Astrocyte (in vitro differentiated cells and primary cell): Measurements from ENCODE around the gene ARHGAP4. TPM values are rescaled to one million over a fixed set of nuclear protein-coding genes. Genes with fewer than 3 reads are reported as not detected.

Experiments used
- DNase-seq: peaks from one replicate; pipeline ENCODE4 v3.0.0-alpha.2; 2010; ENCODE audit warnings: low read depth
- FAIRE-seq: peaks from 2 replicates; lab custom pipeline; 2011; peaks lifted over from hg19 to GRCh38; lab: Jason Lieb, UNC
- H2AFZ ChIP-seq: 2 replicates; pipeline ENCODE4 v1.6.0; 2012; ENCODE audit warnings: low read depth, low read length, inconsistent platforms
- H3K27ac ChIP-seq: 2 replicates; pipeline ENCODE4 v1.5.1; 2011; ENCODE audit warnings: low read depth, low read length, inconsistent platforms
- H3K27me3 ChIP-seq: 2 replicates; pipeline ENCODE4 v1.6.0; 2011; ENCODE audit warnings: low read length, inconsistent platforms; ENCODE audit not compliant: insufficient read depth
- H3K36me3 ChIP-seq: 2 replicates; pipeline ENCODE4 v1.5.1; 2011; ENCODE audit warnings: low read length, inconsistent platforms; ENCODE audit not compliant: insufficient read depth
- H3K4me1 ChIP-seq: 2 replicates; pipeline ENCODE4 v1.5.1; 2011; ENCODE audit warnings: low read length, inconsistent platforms; ENCODE audit not compliant: insufficient read depth
- H3K4me2 ChIP-seq: 2 replicates; pipeline ENCODE4 v1.6.0; 2012; ENCODE audit warnings: low read length, inconsistent platforms
- H3K4me3 ChIP-seq: 2 replicates; pipeline ENCODE4 v1.5.1; 2011; ENCODE audit warnings: low read depth, mild to moderate bottlenecking, low read length, inconsistent platforms; ENCODE audit not compliant: insufficient read depth
- H3K79me2 ChIP-seq: 2 replicates; pipeline ENCODE4 v1.6.0; 2012; ENCODE audit warnings: mild to moderate bottlenecking, low read length, inconsistent platforms; ENCODE audit not compliant: insufficient read depth
- H3K9ac ChIP-seq: 2 replicates; pipeline ENCODE4 v1.6.0; 2012; ENCODE audit warnings: mild to moderate bottlenecking, low read length, inconsistent platforms
- H3K9me3 ChIP-seq: 2 replicates; pipeline ENCODE4 v1.5.1; 2012; ENCODE audit warnings: low read depth, mild to moderate bottlenecking, low read length, inconsistent platforms; ENCODE audit not compliant: insufficient read depth
- H4K20me1 ChIP-seq: 2 replicates; pipeline ENCODE4 v1.6.0; 2012; ENCODE audit warnings: low read length, inconsistent platforms; ENCODE audit not compliant: insufficient read depth
- H3K27ac Mint-ChIP-seq: one replicate; pipeline ENCODE4 v1.8.0; 2021; ENCODE audit warnings: mild to moderate bottlenecking, mixed read lengths; ENCODE audit not compliant: unreplicated experiment
- H3K27me3 Mint-ChIP-seq: one replicate; pipeline ENCODE4 v1.8.0; 2021; ENCODE audit warnings: low read depth, mixed read lengths; ENCODE audit not compliant: unreplicated experiment
- H3K36me3 Mint-ChIP-seq: one replicate; pipeline ENCODE4 v1.8.0; 2021; ENCODE audit warnings: low read depth, mixed read lengths; ENCODE audit not compliant: unreplicated experiment
- H3K4me1 Mint-ChIP-seq: one replicate; pipeline ENCODE4 v1.8.0; 2021; ENCODE audit warnings: low read depth, mixed read lengths; ENCODE audit not compliant: unreplicated experiment
- H3K4me3 Mint-ChIP-seq: one replicate; pipeline ENCODE4 v1.8.0; 2021; ENCODE audit warnings: mild to moderate bottlenecking, moderate library complexity, mixed read lengths; ENCODE audit not compliant: unreplicated experiment
- H3K9me3 Mint-ChIP-seq: one replicate; pipeline ENCODE4 v1.8.0; 2021; ENCODE audit warnings: mild to moderate bottlenecking, mixed read lengths; ENCODE audit not compliant: unreplicated experiment
- EZH2 ChIP-seq: IDR thresholded peaks from 2 replicates; pipeline ENCODE4 v1.6.1; 2012; ENCODE audit warnings: mild to moderate bottlenecking, low read length, inconsistent platforms; ENCODE audit not compliant: insufficient read depth
- total RNA-seq: library from RNA; stranded (reverse); gene quantifications from 2 replicates; pipeline ENCODE4 v1.2.1, GENCODE V29; 2021
- TF ChIP-seq, protein P1 (sequence below): IDR thresholded peaks from 2 replicates; pipeline ENCODE4 v1.5.1; 2011; ENCODE audit warnings: low read depth, mild to moderate bottlenecking, inconsistent platforms, low read length, moderate library complexity; ENCODE audit not compliant: insufficient read depth

ARHGAP4 gene
- total RNA-seq, 1 donor from 2014 or later: 3.9 TPM

DNA sequence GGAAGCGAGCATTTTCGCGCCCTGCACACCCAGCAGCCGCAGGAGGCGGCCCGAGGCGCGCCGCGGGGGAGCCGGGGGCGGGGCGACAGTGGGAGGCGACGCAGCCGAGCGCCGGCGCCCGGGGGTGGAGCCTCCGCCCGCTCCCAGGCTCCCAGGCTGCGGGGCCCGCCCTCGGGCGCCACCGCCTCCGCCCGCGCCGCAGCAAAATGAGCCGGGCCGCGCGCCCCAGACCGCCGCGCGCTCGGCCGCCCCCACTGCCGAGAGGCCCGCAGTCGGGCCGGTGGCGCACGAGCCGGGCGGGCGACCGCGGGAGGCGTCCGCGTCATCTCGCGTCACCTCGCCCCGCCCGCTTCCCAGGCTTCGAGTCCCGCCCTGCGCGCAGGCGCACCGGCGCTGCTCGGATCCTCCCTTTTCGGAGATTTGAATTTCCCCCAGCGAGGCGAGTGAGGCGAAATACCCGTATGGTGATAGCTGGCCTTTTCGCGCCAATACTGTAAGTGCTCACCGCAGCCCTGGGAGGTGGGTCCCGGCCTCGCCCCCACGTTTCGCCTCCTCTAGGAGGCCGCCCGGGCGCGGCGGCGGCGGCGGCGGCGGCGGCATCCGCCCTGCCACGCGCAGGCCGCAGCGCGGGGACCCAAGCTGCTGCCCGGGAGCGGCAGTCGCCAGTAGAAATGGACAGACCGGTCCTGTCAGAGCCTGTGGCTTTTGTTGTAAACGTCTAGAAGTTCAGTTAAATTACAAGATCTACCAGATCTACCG is 46.5 kb upstream of the ARHGAP4 start, which contains the start of gene TMEM187:
Gene TMEM187, plus strand, starts transcription at position 387 of the 759 bp plus-strand sequence. CDS start 9,309 bp downstream, outside the sequence.
- H4K20me1 ChIP-seq: peaks cover 24% of the 10 kb centered on the region
- peak; percentile 66 for DNase-seq
- H3K27ac ChIP-seq: peak within 1 kb of the TSS; percentile 100
- H2AFZ ChIP-seq: peak within 1 kb of the TSS; percentile 75
- H3K27me3 Mint-ChIP-seq: no peaks in the 10 kb centered on the region
- H3K4me3 Mint-ChIP-seq: peak within 1 kb of the TSS; percentile 99
- H3K27me3 ChIP-seq: no peaks in the 10 kb centered on the region
- peak within 1 kb of the TSS; percentile 100 for H3K27ac Mint-ChIP-seq
- peaks cover 9% of the 10 kb centered on the region for H3K4me1 Mint-ChIP-seq
- H3K36me3 Mint-ChIP-seq: no peaks in the 10 kb centered on the region
- H3K9me3 ChIP-seq: no peaks in the 10 kb centered on the region
- H3K4me3 ChIP-seq: peak within 1 kb of the TSS; percentile 96
- peak; percentile 93 for FAIRE-seq
- H3K79me2 ChIP-seq: peaks cover 51% of the 10 kb centered on the region
- peak within 1 kb of the TSS; percentile 86 for H3K4me2 ChIP-seq
- no peaks in the 10 kb centered on the region for H3K36me3 ChIP-seq
- peak within 1 kb of the TSS; percentile 100 for H3K9ac ChIP-seq
- TF ChIP-seq, protein P1, sequence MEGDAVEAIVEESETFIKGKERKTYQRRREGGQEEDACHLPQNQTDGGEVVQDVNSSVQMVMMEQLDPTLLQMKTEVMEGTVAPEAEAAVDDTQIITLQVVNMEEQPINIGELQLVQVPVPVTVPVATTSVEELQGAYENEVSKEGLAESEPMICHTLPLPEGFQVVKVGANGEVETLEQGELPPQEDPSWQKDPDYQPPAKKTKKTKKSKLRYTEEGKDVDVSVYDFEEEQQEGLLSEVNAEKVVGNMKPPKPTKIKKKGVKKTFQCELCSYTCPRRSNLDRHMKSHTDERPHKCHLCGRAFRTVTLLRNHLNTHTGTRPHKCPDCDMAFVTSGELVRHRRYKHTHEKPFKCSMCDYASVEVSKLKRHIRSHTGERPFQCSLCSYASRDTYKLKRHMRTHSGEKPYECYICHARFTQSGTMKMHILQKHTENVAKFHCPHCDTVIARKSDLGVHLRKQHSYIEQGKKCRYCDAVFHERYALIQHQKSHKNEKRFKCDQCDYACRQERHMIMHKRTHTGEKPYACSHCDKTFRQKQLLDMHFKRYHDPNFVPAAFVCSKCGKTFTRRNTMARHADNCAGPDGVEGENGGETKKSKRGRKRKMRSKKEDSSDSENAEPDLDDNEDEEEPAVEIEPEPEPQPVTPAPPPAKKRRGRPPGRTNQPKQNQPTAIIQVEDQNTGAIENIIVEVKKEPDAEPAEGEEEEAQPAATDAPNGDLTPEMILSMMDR: no peak
- TF ChIP-seq EZH2: no peak
- H3K4me1 ChIP-seq: peaks cover 22% of the 10 kb centered on the region
- H3K9me3 Mint-ChIP-seq: no peaks in the 10 kb centered on the region

DNA sequence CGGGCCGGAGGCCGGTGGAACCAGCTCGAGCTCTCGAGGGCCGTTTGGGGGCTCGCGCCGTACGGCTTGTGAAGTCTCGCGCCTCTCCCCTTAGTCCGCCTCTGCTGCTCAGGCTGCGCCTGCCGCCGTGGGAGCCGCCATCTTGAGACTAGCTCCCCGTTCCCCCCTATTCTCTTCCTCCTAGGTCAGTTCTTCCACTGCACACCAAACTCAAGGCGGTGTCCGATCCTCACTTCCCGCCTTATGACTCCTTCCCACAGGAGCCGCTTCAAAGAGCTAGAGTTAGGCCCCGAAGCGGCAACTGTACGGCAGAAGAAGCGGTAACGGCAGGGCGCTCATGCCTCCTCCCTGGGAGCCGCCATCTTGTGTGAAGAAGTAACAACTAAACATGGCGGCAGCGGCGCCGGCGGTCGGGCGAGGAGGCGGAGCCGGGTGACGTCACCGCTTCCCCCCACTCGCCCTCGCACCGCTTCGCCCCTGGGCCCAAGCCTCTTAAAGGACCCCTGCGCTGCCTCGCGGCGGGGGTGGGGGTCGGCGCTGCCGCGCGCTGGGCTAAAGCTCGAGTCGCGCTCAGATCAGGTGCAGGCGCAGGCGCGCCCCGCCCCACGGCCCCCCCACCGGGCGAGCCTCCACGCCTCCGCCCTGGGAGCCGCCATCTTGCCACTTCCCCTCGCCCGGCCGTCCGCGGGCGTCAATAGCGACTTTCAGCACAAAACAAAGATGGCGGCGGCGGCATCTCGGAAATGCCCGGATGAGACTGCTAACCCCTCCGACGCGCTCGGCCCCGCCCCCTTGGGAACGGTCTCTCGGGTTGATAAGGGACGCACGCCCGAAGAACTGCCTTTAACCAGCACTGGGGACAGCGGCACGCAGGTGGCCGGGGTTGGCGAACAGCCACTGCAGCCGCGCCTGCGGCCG is 45.6 kb upstream of the ARHGAP4 start, which contains the start of gene HCFC1:
Gene HCFC1, minus strand, starts transcription at position 369 of the 918 bp plus-strand sequence. CDS start 978 bp downstream, outside the sequence.
- peaks cover 31% of the 10 kb centered on the region for H3K4me1 ChIP-seq
- H3K36me3 Mint-ChIP-seq: peaks cover 2% of the 10 kb centered on the region
- H3K9me3 Mint-ChIP-seq: no peaks in the 10 kb centered on the region
- H3K79me2 ChIP-seq: peaks cover 59% of the 10 kb centered on the region
- peaks cover 13% of the 10 kb centered on the region for H3K4me1 Mint-ChIP-seq
- H3K27me3 Mint-ChIP-seq: no peaks in the 10 kb centered on the region
- FAIRE-seq (peak; percentile 54), DNase-seq (peak; percentile 64)
- TF ChIP-seq, protein P1: no peak
- no peak for TF ChIP-seq EZH2
- peak within 1 kb of the TSS; percentile 100 for H3K9ac ChIP-seq
- peak within 1 kb of the TSS; percentile 99 for H3K4me3 Mint-ChIP-seq
- H2AFZ ChIP-seq: peak within 1 kb of the TSS; percentile 75
- H3K36me3 ChIP-seq: no peaks in the 10 kb centered on the region
- H3K9me3 ChIP-seq: no peaks in the 10 kb centered on the region
- peak within 1 kb of the TSS; percentile 93 for H3K4me2 ChIP-seq
- peak within 1 kb of the TSS; percentile 100 for H3K27ac ChIP-seq
- peak within 1 kb of the TSS; percentile 96 for H3K4me3 ChIP-seq
- H4K20me1 ChIP-seq: peaks cover 32% of the 10 kb centered on the region
- peak within 1 kb of the TSS; percentile 100 for H3K27ac Mint-ChIP-seq
- H3K27me3 ChIP-seq: no peaks in the 10 kb centered on the region
